Measurements from ENCODE around the gene TTC33. TPM values are rescaled to one million over a fixed set of nuclear protein-coding genes. Genes with fewer than 3 reads are reported as not detected.
A peak's percentile ranks its signal among the peaks of the same experiment; 100 is the strongest.

Gene TTC33
- total RNA-seq, 1 experiment from 2014 or later: 12.6 TPM

DNA sequence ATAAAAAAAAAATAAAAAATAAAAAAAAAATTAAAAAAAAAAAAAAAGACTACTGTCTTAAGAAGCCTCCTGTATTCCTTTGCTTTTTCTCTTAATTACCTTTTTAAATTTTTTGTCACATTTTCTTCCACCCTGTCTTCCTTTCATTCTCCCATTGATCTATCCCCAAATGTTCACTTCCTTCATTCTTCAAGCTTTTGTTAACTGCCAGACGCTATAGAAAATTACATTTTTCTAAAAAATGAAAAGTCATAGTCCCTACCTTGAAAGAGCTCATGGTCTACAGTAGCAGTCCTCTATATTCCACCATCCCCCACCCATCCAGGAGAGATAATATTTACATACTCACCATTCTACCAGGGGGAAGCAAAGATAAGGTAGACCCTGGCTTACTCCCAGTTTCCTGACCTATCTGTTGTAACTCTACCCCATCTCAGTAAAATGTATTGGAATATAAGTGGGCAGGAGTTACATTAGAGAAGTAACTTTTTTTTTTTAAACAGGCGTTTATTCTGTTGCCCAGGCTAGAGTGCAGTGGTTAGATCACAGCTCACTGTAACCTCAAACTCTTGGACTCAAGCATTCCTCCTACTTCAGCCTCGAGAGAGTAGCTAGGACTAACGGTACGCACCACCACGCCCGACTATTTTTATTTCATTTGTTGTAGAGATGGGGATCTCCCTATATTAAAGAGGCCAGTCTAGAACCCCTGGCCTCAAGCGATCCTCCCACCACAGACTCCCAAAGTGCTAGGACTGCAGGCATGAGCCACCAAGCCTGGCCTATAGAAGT is 46.2 kb upstream of the TTC33 start:
- ChIA-PET POLR2A (no interaction called here), CTCF (interaction anchor here (0.6 kb wide), 1 partner anchor 1953 kb away, joined by 5 read pairs; no protein-coding TSS in a partner anchor)
- ATAC-seq: no peak

DNA sequence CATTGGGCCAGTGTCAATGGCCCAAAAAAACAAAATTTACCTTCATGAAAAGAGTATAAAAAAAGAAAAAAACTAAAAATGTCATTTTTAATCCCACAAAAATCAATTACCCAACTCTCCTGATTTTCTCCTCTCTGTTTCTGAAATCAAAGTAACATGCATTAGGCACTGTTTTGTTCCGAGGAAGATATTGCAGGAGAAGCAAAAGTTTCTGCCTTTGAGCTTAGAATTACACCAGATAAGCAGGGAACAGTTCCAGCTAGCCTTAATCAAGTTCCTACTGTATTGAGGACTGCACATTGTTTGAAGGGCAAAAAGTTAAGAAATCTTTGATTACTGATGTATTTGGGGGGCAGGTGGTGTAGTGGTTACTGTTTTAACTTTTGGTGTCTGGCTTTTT is 43.5 kb upstream of the TTC33 start:
- Histone ChIP-seq H3K4me1 (ENCODE audit: control insufficient read depth, insufficient read depth, low read length) (peaks cover 17% of the 10 kb centered on the region), H3K27me3 (ENCODE audit: control insufficient read depth, insufficient read depth, low read length) (no peaks in the 10 kb centered on the region), H3K9me3 (ENCODE audit: control insufficient read depth, insufficient read depth, low read depth, low read length) (no peaks in the 10 kb centered on the region), H3K27ac (ENCODE audit: low read length) (peak overlapping the region; percentile 92; the same call in 1 of the 2 replicates), H3K36me3 (ENCODE audit: control insufficient read depth, insufficient read depth, low read length) (peaks cover 3% of the 10 kb centered on the region; the same call in 1 of the 2 replicates), H3K4me3 (ENCODE audit: low read depth in 2 of 2, low read length in 2 of 2) (peak overlapping the region; percentile 96 to 99)
- DNase-seq (ENCODE audit: low read depth, low spot score): no peak
- BruUV-seq (replicated peaks): TSS peak; percentile 94
- ChIA-PET POLR2A (interaction anchor here (0.5 to 0.6 kb wide), 2 partner anchors 1025 to 1042 kb away, joined by 3 to 8 read pairs; no protein-coding TSS in a partner anchor), CTCF (interaction anchor here (0.6 to 0.7 kb wide), 3 partner anchors 48 to 1214 kb away, joined by 5 to 11 read pairs (median 6); no protein-coding TSS in a partner anchor)
- TF ChIP-seq SIN3A (IDR thresholded peaks at IDR 0.05; ENCODE audit: borderline replicate concordance, insufficient read depth, low read depth, low read length): no peak
- TF ChIP-seq TCF7L2 (IDR thresholded peaks at IDR 0.05; ENCODE audit: low read depth, low read length): no peak
- TF ChIP-seq POLR2AphosphoS5 (IDR thresholded peaks at IDR 0.05; ENCODE audit: low read depth, low read length): no peak
- TF ChIP-seq, protein P1, sequence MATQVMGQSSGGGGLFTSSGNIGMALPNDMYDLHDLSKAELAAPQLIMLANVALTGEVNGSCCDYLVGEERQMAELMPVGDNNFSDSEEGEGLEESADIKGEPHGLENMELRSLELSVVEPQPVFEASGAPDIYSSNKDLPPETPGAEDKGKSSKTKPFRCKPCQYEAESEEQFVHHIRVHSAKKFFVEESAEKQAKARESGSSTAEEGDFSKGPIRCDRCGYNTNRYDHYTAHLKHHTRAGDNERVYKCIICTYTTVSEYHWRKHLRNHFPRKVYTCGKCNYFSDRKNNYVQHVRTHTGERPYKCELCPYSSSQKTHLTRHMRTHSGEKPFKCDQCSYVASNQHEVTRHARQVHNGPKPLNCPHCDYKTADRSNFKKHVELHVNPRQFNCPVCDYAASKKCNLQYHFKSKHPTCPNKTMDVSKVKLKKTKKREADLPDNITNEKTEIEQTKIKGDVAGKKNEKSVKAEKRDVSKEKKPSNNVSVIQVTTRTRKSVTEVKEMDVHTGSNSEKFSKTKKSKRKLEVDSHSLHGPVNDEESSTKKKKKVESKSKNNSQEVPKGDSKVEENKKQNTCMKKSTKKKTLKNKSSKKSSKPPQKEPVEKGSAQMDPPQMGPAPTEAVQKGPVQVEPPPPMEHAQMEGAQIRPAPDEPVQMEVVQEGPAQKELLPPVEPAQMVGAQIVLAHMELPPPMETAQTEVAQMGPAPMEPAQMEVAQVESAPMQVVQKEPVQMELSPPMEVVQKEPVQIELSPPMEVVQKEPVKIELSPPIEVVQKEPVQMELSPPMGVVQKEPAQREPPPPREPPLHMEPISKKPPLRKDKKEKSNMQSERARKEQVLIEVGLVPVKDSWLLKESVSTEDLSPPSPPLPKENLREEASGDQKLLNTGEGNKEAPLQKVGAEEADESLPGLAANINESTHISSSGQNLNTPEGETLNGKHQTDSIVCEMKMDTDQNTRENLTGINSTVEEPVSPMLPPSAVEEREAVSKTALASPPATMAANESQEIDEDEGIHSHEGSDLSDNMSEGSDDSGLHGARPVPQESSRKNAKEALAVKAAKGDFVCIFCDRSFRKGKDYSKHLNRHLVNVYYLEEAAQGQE (IDR thresholded peaks at IDR 0.05; ENCODE audit: insufficient read depth in 1 of 2, low read depth in 2 of 2, low read length in 1 of 2): no peak
- TF ChIP-seq, protein P2, sequence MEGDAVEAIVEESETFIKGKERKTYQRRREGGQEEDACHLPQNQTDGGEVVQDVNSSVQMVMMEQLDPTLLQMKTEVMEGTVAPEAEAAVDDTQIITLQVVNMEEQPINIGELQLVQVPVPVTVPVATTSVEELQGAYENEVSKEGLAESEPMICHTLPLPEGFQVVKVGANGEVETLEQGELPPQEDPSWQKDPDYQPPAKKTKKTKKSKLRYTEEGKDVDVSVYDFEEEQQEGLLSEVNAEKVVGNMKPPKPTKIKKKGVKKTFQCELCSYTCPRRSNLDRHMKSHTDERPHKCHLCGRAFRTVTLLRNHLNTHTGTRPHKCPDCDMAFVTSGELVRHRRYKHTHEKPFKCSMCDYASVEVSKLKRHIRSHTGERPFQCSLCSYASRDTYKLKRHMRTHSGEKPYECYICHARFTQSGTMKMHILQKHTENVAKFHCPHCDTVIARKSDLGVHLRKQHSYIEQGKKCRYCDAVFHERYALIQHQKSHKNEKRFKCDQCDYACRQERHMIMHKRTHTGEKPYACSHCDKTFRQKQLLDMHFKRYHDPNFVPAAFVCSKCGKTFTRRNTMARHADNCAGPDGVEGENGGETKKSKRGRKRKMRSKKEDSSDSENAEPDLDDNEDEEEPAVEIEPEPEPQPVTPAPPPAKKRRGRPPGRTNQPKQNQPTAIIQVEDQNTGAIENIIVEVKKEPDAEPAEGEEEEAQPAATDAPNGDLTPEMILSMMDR (IDR thresholded peaks at IDR 0.05): no peak
- intact Hi-C loops (cut with micrococcal nuclease; ENCODE audit: unreplicated experiment): no loop called here
- in situ Hi-C loops (cut with HindIII; ENCODE audit: low pct_unique_long_range_greater_than_20kb, low sequenced_read_pairs): no loop called here
- no peak for ATAC-seq

More for the DNA sequence above, 46.2 kb upstream of the TTC33 start:
- no peak for DNase-seq (ENCODE audit: low read depth, low spot score)
- in situ Hi-C loops (cut with HindIII; ENCODE audit: low pct_unique_long_range_greater_than_20kb, low sequenced_read_pairs): no loop called here
- TF ChIP-seq, protein P1 (IDR thresholded peaks at IDR 0.05; ENCODE audit: insufficient read depth in 1 of 2, low read depth in 2 of 2, low read length in 1 of 2): no peak
- no peak for TF ChIP-seq SIN3A (IDR thresholded peaks at IDR 0.05; ENCODE audit: borderline replicate concordance, insufficient read depth, low read depth, low read length)
- TF ChIP-seq, protein P2 (IDR thresholded peaks at IDR 0.05): no peak
- TF ChIP-seq POLR2AphosphoS5 (IDR thresholded peaks at IDR 0.05; ENCODE audit: low read depth, low read length): no peak
- no peak for TF ChIP-seq TCF7L2 (IDR thresholded peaks at IDR 0.05; ENCODE audit: low read depth, low read length)
- intact Hi-C loops (cut with micrococcal nuclease; ENCODE audit: unreplicated experiment): no loop called here
- H3K4me3 ChIP-seq (ENCODE audit: low read depth in 2 of 2, low read length in 2 of 2): no peak overlapping the region
- no TSS peak for BruUV-seq (replicated peaks)
- H3K9me3 ChIP-seq (ENCODE audit: control insufficient read depth, insufficient read depth, low read depth, low read length): no peaks in the 10 kb centered on the region
- no peak overlapping the region for H3K27ac ChIP-seq (ENCODE audit: low read length)
- H3K4me1 ChIP-seq (ENCODE audit: control insufficient read depth, insufficient read depth, low read length): peaks cover 10% of the 10 kb centered on the region
- H3K27me3 ChIP-seq (ENCODE audit: control insufficient read depth, insufficient read depth, low read length): no peaks in the 10 kb centered on the region
- H3K36me3 ChIP-seq (ENCODE audit: control insufficient read depth, insufficient read depth, low read length): peaks cover 3% of the 10 kb centered on the region; the same call in 1 of the 2 replicates
